Mucosa of descending colon (tissue), 3 donors: Measurements from ENCODE around the gene ADAMTS8. TPM values are rescaled to one million over a fixed set of nuclear protein-coding genes. Genes with fewer than 3 reads are reported as not detected.

Experiments
- ATAC-seq: fragments of 200-7000 bp; cut with Tn5 transposase; one replicate; pipeline ENCODE4 v1.9.1; 2020; ENCODE audit warnings: mild to moderate bottlenecking, moderate library complexity
- DNase-seq, 3 donors: peaks; one replicate each; pipeline ENCODE4 v3.0.0-alpha.2; 2020
- H3K36me3 ChIP-seq: fragments of 200-600 bp; one replicate; pipeline ENCODE4 v1.8.0; 2021; ENCODE audit warnings: low read depth, mild to moderate bottlenecking
- H3K4me1 ChIP-seq: fragments of 200-600 bp; one replicate; pipeline ENCODE4 v1.8.0; 2021; ENCODE audit warnings: low read depth, mild to moderate bottlenecking
- H3K4me3 ChIP-seq: fragments of 200-600 bp; one replicate; pipeline ENCODE4 v1.8.0; 2021; ENCODE audit warnings: mild to moderate bottlenecking
- H3K9me3 ChIP-seq: fragments of 200-600 bp; one replicate; pipeline ENCODE4 v1.8.0; 2021; ENCODE audit warnings: mild to moderate bottlenecking
- CTCF ChIP-seq: fragments of 200-600 bp; IDR thresholded peaks from one replicate; pipeline ENCODE4 v1.8.0; 2022; ENCODE audit warnings: antibody characterized with exemption, mild to moderate bottlenecking
- intact Hi-C, 2 donors: fragments of 100-400 bp; cut with DNase I in 1 of 2; cut with micrococcal nuclease in 1 of 2; formaldehyde crosslinking; loops; one replicate each; pipeline versions ENCODE4 v1.11.0 to v1.11.1; 2022; cut with DNase I, micrococcal nuclease
- total RNA-seq, 3 donors: library from RNA; stranded (reverse); fragmentation: NEBNext Ultra II Directional in 2 of 3; extraction: Animal tissue kit (Norgen Biotek cat#: 25700) in 2 of 3; gene quantifications; one replicate each; pipeline versions ENCODE4 v1.2.1 to v1.2.4, GENCODE V29; 2021 to 2023
- donor health status: DM: no; HTN: no; CAD: no; lungs with moderate emphysema.
- donor health status: DM: no; HTN: no; CAD: no.
- donor health status: DM: no; HTN: yes; CAD: no.

The ADAMTS8 gene
- total RNA-seq, 3 donors from 2014 or later: 0.38 to 10.5 (median 2.6) TPM

GRCh38 chr11:130369141-130369691 is 59.2 kb downstream of the ADAMTS8 start:
- Histone ChIP-seq H3K4me1 (no peaks in the 10 kb centered on the region), H3K4me3 (no peak overlapping the region), H3K36me3 (no peaks in the 10 kb centered on the region), H3K9me3 (no peaks in the 10 kb centered on the region)
- no peak for TF ChIP-seq CTCF
- no peak for ATAC-seq
- no peak for DNase-seq
- intact Hi-C loops: no loop called here

GRCh38 chr11:130359419-130359818 is 69.0 kb downstream of the ADAMTS8 start:
- Histone ChIP-seq H3K36me3 (no peaks in the 10 kb centered on the region), H3K4me3 (no peak overlapping the region), H3K4me1 (no peaks in the 10 kb centered on the region), H3K9me3 (peaks cover 19% of the 10 kb centered on the region)
- no peak for TF ChIP-seq CTCF
- intact Hi-C loops: no loop called here
- DNase-seq (no peak), ATAC-seq (no peak)

GRCh38 chr11:130358398-130358797 is 70.0 kb downstream of the ADAMTS8 start:
- TF ChIP-seq CTCF: no peak
- no peak overlapping the region for H3K4me3 ChIP-seq
- no peaks in the 10 kb centered on the region for H3K36me3 ChIP-seq
- intact Hi-C loops: no loop called here
- no peak for DNase-seq
- ATAC-seq: no peak
- no peaks in the 10 kb centered on the region for H3K4me1 ChIP-seq
- H3K9me3 ChIP-seq: peaks cover 19% of the 10 kb centered on the region

Other genes with a start within 250 kb of the ADAMTS8 start
- 10 to 100 TPM; 26.5 to 56.8 (median 32.4) TPM for gene ZBTB44, start 113.7 kb downstream of the ADAMTS8 start, total RNA-seq
- 1 to 10 TPM; 1.8 to 7.8 (median 3.5) TPM for gene ADAMTS15, start 20.0 kb upstream of the ADAMTS8 start, total RNA-seq